Stimulated activated CD8-positive, alpha-beta memory T cell treated with anti-CD3 and anti-CD28 coated beads, Interleukin-7, amount 100 ng/mL, for 48 hours (primary cell): ENCODE measurements around the gene SAXO2.
"Not testable (repeated sequence)": the region's sequence is repeated elsewhere in the genome, so short reads cannot be mapped to it uniquely, and the experiment has no call there.

Source experiments
- DNase-seq, 2 donors: peaks; one replicate each; pipeline ENCODE4 v3.0.0-alpha.2; 2020; ENCODE audit warnings: low read depth in 1 of 2; ENCODE audit errors: extremely low read depth in 1 of 2

SAXO2 gene, protein sequence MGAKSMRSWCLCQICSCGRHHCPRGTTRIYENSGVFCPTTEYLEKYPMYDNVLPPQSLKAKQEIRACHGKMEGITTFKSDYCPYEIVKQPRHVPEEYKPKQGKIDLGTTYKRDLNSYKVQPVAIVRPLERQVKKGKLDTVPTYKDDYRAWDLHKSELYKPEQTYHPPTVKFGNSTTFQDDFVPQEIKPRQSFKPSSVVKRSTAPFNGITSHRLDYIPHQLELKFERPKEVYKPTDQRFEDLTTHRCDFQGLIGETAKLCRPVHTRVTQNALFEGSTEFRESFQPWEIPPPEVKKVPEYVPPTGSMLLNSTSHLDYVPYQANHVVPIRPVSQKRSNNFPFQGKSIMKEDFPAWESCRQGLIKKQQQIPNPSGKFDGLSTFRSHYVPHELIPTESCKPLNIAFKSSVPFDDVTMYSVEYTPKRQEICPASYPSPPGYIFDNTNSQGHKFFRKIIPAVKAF

DNA sequence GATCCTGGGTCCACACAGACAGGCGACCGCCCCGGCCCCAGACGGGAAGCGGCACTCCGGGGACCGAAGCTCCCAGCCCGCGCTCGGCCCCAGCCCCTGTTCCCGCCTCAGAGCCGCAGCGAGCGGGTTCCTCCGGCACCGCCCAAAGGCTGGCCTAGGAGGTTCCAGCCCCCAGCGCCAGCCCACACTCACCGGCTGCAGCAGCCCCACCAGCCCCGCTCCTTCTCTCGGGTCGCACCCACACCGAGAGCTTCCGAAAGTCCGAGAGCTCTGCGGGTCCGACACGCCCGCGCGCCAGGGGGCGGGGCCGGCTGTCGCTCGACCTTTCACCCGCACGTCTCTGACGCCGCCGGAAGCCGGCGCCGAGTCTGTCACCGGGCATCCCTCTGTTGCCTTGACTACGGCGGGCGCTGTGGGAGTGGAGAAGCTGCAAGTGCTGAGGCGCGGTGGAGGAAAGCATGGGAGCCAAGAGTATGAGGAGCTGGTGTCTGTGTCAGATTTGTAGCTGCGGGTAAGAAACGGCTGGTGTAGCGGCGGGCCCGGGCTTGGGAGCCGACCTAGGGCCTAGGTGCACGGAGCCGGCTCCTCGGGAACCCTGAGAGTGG, at the start of gene SAXO2, which contains the start of gene EFL1:
Gene SAXO2, plus strand, starts transcription at position 397 of the 605 bp plus-strand sequence. Its CDS starts 62 bp downstream, at position 459.
Gene EFL1, minus strand, starts transcription at position 313 of the 605 bp plus-strand sequence. CDS start 956 bp downstream, outside the sequence.
- peak; percentile 83 to 93 for DNase-seq

DNA sequence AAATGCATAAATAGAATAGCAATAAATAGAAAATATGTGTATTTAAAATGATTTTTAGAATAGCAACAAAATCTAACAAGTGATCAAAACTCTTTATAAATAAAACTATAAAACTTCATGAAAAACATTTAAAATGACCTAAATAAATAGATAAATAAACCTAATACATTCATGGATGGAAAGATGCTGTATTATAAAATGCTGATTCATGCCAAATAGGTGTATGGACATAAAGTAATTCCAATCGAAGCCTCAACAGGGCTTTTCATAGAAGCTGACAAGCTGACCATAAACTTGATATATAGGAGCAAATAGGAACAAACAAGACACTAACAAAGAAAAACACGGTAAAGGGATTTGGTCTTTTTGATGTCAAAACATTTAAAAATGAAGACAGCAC, 46.5 kb upstream of the SAXO2 start:
- DNase-seq = not testable (repeated sequence)

DNA sequence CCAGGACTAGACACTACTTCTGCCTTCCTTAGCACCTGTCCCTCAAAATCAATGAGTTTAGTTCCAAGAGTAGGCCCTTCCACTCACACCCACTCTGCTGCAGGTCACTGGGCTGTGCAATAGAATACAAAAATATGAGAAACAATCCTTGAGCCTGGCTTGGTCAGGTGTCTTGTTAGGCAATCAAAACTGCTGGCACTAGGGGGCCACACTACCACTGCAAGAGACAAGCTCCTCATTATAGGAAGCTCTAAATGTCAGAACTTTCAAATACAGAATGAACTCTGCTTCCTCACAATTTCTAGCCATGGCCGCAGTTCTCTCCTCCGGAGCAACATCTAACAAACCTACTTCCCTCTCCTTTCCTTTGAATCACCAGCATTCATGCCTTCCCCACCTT, 41.1 kb upstream of the SAXO2 start:
- not testable (repeated sequence) for DNase-seq

DNA sequence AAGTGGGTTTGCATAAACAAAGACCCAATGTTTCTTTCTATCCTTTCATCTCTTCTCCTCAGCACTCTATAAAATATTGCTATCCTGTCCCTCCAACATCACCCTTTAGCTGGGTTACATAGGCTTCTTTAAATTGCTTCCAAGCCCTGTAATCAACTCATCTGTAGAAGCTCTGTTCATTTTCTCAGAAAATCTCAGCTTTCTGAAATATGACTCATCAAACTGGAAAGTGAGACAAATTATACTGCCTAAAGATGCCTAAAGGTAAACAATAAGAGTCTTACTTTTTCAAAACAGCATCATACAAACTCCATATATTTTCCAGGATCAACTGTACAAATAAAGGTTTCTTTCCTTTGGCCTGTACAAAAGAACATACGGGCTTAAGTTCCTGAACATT, 33.9 kb upstream of the SAXO2 start:
- DNase-seq = no peak

DNA sequence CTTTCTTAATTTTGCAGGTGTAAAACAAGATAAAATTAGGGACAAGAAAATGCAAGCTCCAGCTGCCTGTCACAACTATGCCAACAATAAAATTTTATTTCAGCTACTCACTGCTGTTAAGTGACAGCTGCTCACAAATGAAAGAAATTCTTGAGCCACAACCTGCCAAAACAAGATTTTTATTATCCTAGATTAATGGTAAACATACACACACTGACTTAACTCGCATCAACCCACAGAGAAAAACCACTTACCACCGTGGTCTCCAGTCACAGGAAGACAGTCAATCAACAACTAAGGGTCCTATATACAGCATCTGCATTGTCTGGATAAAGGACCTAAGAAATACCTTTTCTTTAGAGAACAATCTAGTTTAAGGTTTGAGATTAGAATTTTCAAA, 31.4 kb upstream of the SAXO2 start:
- DNase-seq = no peak

DNA sequence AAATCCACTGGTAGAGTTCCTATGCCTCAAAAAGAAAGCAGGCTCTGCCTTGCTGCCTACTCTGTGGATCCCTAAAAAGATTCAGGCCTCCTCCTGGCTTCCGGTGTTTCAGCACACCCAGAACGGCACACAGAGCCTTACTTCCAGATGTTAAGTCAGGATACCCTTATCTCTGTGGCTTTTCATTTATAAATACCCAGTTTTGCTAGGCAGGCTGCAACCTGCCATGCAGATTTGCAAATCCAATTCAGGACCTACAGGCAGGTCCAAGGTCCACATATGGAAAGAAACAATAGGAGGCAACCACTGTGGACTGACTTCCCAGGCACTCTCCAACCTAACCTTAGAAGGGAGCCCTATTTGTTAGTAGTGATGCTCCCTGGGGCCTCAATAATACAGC, 30.8 kb upstream of the SAXO2 start:
- DNase-seq = no peak

DNA sequence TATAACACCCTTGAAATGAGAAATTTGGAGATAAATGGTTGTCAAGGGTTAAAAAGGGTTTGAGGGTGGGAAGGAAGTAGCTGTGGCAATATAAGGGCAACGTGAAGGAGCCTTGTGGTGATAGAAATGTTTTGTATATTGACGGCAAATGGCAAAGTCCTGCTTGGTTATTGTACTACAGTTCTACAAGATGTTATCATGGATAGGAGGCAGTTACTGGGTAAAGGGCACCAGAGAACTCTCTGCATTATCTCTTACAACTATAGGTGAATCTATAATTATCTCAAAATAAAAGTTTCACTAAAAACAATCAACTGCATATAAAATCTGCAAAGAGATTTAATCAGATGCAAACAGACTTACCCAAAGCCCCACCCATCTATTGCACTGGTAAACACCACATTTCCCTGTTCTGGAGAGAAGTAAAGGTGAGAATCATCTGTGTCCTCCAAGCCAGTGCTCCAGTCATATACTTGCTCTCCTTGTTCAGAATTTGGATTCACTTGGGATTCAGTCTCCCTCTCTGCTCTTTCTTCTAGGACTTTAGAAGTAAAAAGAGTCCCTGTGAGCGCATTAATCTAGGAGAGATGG, 24.6 kb upstream of the SAXO2 start:
- not testable (repeated sequence) for DNase-seq

DNA sequence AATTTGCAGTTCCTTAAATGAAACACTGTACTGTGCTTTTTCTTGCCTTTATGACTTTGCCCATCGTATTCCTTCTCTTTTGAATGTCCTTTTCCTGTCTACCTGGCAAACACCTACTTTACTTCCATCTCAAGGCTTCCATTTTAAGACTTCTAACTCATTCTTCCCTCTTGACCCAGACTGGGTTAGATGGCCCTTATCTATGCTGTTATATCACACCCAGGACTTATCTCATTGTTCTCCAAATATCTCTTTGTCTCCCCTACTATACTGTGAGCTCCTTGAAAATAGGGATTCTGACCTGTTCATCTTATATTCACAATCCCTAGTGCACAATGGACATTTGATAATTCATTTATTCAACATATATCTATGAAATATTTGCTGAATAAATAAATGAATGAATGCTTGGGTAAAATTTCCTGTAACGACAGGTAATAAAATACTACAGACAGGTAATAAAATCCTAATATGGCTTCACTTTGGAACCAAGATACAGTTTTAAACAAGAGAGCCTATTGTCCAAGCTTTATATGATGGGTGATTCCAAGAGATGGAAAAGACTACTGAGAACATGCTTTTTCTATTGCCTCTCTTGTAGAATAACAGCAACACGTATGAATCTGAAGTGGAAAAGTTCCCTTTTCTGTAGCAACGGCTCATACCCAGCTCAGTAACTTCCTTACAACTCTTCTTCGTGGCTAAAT, 22.8 kb upstream of the SAXO2 start:
- no peak for DNase-seq

DNA sequence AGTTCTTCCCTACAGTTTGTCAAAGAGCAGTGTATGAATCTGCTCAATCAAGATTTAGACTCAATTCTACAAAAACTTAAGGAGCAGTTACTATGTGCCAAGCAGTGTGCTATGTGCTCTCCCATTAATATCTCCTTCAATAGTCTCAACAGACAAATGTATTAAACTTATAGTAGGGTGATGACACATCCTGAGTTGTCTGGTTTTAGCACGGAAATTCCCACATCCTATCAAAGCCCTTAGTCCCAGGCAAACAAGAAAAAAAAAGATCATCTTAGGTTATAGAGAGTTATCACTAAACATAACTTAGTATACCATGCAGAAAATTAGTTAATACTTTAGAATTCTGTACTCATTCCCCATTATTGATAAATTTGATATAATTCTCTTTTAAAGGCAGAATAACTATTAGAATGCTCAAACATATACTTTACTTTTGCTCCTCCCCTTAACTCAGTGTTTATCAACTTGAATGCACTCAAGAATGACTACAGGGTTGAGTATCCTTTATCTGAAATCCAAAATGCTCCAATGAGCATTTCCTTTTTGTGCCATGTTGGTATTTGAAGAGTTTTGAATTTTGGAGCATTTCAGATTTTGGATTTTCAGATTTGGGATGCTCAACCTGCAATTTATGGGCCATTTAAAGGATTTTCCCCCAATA, 20.6 kb upstream of the SAXO2 start:
- DNase-seq = not testable (repeated sequence)

DNA sequence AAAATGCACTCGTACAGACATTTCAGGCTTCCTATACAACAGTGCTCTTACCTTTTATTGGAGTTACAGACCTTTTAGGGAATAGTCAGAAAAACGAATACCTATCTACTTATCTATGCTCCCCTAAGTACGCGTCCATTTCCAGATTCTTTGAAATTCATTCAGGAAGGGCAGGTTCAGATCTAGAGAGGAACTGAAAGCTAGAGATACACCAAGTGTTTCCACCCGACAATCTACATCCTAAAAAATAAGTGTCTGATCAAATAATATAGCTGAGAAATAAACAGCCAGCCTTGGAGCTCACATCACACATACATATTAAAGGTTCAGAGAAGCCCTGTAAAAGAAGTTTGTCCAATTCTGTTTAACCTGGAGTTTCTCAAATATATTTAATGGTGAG, 19.0 kb upstream of the SAXO2 start:
- not testable (repeated sequence) for DNase-seq

DNA sequence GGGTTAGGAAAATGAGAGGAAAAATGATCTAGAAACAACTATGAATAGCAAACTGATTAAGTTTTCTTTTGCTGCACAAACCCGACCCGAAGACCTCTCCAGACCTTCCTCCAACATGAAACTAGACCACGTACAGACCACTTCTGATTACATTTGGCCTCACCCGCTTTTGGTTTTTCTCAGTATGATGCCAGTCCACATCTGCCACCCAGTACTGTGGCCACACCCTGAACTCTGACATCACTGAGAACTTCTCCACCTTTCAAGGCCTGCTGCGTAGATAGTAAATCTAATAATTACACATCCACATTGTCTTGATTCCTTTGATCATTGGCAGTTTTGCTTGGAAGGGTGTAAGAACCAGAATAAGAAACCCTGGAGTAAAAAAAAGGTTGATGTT, 16.7 kb upstream of the SAXO2 start:
- not testable (repeated sequence) for DNase-seq

DNA sequence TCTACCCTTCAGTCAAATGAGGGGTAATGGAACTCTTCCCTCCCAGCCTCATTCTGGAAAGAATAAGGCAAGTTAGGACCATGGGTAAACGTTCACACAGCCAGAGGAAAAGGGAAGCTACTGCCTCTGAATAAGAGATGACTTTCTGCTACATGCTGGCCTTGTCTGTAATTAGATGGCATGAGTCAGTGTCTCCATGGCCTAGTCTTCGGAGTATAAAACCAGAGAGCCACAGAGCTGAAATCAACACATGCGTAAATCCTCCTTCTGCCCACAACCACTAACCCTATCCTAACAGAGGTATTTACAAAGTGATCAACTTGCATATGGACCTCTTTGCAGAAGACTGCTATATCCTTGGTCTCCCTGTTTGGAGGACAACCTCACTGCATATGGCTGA, 14.4 kb upstream of the SAXO2 start:
- DNase-seq = not testable (repeated sequence)

DNA sequence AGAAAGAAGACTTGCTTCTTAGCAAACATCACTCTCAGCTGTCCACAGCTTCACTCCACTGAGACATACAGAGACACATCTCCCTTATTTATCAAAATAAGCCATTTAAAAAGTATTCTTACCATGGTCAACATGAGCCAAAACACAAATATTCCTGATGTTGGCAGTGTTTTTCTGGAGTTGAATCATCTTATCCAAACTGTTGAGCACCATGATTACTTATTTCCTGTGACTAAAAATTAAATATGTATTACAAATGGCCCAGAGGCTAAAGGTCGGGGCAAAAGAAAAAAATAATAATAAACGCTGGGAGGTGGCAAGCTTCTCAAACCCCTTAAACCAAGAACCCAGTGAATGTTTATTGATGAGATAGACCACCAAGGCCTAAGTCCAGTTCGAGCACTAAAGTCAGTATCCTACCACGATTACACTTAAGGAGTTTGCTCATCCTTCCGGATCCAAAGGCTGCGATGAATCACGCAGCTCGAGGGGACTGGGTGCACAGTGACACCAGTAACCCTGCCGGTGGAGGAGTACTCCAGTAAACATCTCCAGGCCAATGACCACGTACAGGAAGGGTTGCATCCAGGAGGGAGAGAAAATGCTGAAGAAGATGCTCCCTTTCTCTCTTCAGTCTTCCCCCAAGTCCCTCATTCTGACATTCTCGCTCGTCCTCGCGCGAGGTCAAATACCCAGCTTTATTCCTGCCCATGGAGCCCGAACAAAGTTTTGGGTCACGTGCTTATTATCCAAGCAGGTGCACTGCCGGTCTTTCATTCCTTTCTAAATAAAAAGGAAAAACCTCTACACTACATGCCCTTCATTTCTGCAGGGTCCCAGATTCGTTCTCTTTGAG, 824 bp upstream of the SAXO2 start:
- peak; percentile 6 to 50 for DNase-seq

DNA sequence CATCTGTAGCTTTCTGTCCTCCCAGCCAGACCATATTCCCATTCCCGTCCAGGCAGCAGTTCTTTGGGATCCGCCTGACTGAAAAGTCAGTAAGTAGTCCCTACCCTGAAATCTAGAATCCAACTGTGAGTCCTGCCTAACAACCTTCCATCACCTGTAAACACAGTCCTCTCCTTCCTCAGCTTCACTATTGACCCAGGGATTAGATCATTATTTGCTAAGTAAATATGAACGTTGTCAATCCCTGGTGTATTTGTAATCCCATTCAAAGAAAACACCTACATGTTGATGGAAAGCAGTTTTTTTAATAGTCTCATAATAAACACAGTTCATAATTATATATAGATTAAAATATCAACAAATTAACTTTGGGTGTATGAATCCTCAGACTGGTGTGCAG, 732 bp downstream of the SAXO2 start:
- no peak for DNase-seq

DNA sequence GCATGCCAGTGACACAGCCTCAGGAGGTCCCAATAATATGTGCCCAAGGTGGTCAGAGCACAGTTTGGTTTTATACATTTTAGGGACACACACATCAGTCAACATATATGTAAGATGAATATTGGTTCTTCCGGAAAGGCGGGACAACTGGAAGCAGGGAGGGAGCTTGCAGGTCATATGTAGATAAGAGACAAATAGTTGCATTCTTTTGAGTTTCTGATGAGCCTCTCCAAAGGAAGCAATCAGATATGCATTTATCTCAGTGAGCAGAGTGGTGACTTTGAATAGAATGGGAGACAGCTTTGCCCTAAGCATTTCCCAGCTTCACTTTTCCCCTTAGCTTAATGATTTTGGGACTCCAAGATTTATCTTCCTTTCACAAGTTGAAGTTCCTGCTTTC, 4.5 kb downstream of the SAXO2 start:
- DNase-seq = not testable (repeated sequence)

DNA sequence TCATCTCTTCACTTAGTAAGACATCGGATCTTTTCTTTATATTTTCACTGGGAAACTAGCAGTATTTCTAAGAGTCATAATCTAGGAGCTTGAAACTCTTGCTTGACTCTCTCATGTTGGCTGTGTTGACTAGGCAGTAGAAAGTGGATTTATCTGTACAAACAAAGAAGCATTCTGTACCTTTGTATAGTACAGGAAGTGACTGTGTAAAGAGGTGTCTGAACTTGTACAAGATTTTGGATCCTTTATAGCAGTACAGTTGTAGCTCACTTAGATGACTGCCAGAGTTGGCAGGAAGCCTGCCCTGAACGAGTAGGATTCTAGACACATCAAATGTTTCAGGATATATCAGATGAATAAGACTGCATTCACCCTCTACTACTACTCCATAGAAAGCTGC, 5.8 kb downstream of the SAXO2 start:
- DNase-seq = not testable (repeated sequence)

DNA sequence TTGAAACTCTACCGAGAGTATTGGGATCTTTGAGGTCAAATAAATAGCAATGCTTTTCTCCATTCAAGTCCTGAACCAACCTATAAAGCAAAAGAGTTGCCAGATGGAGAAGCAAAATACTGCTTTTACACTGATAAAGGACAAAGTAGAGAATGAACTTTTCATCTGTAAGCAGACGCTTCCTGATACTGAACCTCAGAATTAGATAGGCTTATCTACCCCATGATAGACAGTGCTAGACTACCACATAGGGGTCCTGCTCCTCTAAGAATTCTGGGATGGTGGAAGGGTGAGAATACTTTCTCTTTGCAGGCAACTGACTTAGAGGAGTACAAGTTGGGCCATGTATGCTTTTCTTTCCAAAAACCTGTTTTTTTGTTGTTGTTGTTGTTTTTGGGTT, 9.5 kb downstream of the SAXO2 start:
- DNase-seq = no peak

DNA sequence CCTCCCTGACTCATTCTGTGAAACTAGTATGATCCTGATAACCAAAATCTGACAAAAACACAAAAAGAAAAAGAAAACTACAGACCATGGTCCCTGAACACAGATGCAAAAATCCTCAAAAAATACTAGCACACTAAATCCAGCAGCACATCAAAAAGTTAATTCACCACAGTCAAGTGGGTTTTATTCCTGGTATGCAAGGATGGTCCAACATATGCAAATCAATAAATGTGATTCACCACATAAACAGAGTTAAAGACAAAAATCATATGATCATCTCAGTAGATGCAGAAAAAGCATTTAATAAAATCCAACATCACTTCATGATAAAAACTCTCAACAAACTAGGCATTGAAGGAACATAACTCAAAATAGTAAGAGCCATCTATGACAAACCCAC, 12.8 kb downstream of the SAXO2 start:
- no peak for DNase-seq

DNA sequence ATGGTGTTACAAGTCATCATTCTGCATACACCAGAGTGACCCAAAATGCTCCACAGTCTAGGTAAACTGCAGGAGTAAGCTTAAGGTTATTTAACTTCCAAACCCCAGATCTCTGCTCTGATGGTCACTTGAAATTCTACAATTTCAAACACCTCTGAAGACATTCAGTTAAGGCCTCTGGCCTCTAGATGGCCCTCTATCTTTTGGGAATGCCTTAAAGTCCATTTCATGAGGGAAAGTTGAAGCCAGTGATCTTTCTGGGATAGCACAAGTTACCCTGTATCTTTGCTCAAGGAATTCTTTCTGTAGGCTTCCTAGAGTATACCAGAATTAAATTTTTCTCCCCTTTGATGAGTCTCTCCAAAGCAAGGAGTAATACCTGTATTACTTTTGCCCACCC, 18.7 kb downstream of the SAXO2 start:
- not testable (repeated sequence) for DNase-seq

DNA sequence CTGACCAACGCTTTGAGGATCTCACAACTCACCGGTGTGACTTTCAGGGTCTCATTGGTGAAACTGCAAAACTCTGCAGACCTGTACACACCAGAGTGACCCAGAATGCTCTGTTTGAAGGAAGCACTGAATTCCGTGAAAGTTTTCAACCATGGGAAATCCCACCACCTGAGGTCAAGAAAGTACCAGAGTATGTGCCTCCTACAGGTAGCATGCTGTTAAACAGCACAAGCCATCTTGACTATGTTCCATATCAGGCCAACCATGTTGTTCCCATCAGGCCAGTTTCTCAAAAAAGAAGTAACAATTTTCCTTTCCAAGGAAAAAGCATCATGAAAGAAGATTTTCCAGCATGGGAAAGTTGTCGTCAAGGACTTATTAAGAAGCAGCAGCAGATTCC, 19.8 kb downstream of the SAXO2 start:
- DNase-seq = not testable (repeated sequence)
